NB4 (cell line): Measurements from ENCODE around the gene SMIM5.

Experiments used
- MYC ChIP-seq: IDR thresholded peaks from 2 replicates; pipeline ENCODE4 v1.6.1; 2011; ENCODE audit warnings: low read depth, low read length
- POLR2A ChIP-seq: IDR thresholded peaks from 2 replicates; pipeline ENCODE4 v1.6.1; 2011; ENCODE audit warnings: mild to moderate bottlenecking; ENCODE audit not compliant: insufficient read length; ENCODE audit errors: extremely low read depth
- TF ChIP-seq, protein P1 (sequence below): IDR thresholded peaks from one replicate; pipeline ENCODE4 v1.5.1; 2012; ENCODE audit warnings: low read depth, low read length

DNA sequence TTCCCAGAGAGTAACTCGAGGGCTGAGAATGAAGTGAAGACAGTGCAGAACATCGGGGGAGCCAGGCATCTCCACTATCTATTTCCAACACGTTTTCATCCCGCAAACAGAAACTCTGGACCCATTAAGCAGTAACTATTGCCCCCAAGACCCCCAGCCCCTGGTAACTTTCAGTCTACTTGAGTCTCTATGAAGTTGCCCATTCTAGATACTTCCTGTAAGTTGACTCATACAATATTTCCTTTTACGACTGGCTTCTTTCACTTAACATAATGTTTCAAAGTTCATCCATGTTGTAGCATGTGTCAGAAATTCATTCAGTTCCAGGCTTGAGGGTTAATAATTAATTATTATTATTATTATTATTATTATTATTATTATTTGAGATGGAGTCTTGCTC, 26.1 kb upstream of the SMIM5 start:
- TF ChIP-seq POLR2A (no peak), MYC (no peak)
- TF ChIP-seq, protein P1, sequence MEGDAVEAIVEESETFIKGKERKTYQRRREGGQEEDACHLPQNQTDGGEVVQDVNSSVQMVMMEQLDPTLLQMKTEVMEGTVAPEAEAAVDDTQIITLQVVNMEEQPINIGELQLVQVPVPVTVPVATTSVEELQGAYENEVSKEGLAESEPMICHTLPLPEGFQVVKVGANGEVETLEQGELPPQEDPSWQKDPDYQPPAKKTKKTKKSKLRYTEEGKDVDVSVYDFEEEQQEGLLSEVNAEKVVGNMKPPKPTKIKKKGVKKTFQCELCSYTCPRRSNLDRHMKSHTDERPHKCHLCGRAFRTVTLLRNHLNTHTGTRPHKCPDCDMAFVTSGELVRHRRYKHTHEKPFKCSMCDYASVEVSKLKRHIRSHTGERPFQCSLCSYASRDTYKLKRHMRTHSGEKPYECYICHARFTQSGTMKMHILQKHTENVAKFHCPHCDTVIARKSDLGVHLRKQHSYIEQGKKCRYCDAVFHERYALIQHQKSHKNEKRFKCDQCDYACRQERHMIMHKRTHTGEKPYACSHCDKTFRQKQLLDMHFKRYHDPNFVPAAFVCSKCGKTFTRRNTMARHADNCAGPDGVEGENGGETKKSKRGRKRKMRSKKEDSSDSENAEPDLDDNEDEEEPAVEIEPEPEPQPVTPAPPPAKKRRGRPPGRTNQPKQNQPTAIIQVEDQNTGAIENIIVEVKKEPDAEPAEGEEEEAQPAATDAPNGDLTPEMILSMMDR = no peak
